IMR-90 (cell line): Measurements from ENCODE around the gene LSM14B.

ENCODE experiments used
- BHLHE40 ChIP-seq: fragments of 150-350 bp; IDR thresholded peaks from 2 replicates; pipeline ENCODE4 v1.6.1; 2016; ENCODE audit warnings: mild to moderate bottlenecking, low read depth, low read length
- CEBPB ChIP-seq: IDR thresholded peaks from 2 replicates; pipeline ENCODE4 v1.6.1; 2012; ENCODE audit warnings: low read depth, low read length, improper control_type of control experiment
- MXI1 ChIP-seq: IDR thresholded peaks from 2 replicates; pipeline ENCODE4 v1.6.1; 2012; ENCODE audit warnings: low read depth, mild to moderate bottlenecking, low read length, moderate library complexity, borderline replicate concordance
- POLR2A ChIP-seq: IDR thresholded peaks from 2 replicates; pipeline ENCODE4 v1.6.1; 2012; ENCODE audit warnings: mild to moderate bottlenecking, low read depth, low read length
- RFX5 ChIP-seq: IDR thresholded peaks from 2 replicates; pipeline ENCODE4 v1.8.0; 2012; ENCODE audit warnings: low read depth, mild to moderate bottlenecking, low read length, moderate library complexity
- TF ChIP-seq, protein P1 (sequence below): conservative IDR thresholded peaks from 2 replicates; pipeline ENCODE4 v1.5.1; 2012; ENCODE audit warnings: mild to moderate bottlenecking, low read depth, low read length, improper control_type of control experiment
- TF ChIP-seq, protein P2 (sequence below): fragments of 150-350 bp; IDR thresholded peaks from 2 replicates; pipeline ENCODE4 v1.6.1; 2016; ENCODE audit warnings: low read depth, mild to moderate bottlenecking, low read length, moderate library complexity, borderline replicate concordance

DNA sequence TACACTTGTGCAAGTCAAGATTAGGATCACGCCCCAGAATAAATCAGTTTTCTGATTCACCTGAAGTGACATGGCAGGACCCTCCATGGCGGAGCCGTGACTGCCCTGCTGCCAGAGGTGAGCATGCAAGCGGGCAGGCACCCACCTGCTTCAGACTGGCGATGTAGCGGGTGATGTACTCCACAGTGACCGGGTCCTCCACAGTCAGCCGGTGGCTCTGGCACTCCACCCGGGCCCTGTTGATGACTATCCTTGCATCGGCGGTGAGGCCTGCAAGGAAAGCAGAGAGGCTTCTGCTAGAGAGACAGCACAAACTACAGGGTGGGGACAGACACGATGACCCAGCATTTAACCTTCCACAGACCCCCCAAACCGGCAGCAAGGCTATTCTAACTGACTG lies 17.4 kb downstream of the LSM14B start:
- TF ChIP-seq, protein P1, sequence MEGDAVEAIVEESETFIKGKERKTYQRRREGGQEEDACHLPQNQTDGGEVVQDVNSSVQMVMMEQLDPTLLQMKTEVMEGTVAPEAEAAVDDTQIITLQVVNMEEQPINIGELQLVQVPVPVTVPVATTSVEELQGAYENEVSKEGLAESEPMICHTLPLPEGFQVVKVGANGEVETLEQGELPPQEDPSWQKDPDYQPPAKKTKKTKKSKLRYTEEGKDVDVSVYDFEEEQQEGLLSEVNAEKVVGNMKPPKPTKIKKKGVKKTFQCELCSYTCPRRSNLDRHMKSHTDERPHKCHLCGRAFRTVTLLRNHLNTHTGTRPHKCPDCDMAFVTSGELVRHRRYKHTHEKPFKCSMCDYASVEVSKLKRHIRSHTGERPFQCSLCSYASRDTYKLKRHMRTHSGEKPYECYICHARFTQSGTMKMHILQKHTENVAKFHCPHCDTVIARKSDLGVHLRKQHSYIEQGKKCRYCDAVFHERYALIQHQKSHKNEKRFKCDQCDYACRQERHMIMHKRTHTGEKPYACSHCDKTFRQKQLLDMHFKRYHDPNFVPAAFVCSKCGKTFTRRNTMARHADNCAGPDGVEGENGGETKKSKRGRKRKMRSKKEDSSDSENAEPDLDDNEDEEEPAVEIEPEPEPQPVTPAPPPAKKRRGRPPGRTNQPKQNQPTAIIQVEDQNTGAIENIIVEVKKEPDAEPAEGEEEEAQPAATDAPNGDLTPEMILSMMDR = no peak
- TF ChIP-seq, protein P2, sequence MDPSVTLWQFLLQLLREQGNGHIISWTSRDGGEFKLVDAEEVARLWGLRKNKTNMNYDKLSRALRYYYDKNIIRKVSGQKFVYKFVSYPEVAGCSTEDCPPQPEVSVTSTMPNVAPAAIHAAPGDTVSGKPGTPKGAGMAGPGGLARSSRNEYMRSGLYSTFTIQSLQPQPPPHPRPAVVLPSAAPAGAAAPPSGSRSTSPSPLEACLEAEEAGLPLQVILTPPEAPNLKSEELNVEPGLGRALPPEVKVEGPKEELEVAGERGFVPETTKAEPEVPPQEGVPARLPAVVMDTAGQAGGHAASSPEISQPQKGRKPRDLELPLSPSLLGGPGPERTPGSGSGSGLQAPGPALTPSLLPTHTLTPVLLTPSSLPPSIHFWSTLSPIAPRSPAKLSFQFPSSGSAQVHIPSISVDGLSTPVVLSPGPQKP = no peak
- no peak for TF ChIP-seq RFX5
- no peak for TF ChIP-seq CEBPB
- TF ChIP-seq MXI1 = no peak
- TF ChIP-seq BHLHE40 = no peak
- TF ChIP-seq POLR2A = no peak
